ENCODE results near the gene SMIM23.
"Not testable (repeated sequence)": the region's sequence is repeated elsewhere in the genome, so short reads cannot be mapped to it uniquely, and the experiment has no call there.

SMIM23 gene

GRCh38 chr5:171757853-171758535 is 27.6 kb upstream of the SMIM23 start:
- no peaks in the 10 kb centered on the region for H3K36me3 Mint-ChIP-seq
- H3K27ac Mint-ChIP-seq, result no peak overlapping the region
- no peak for DNase-seq (ENCODE audit: low spot score in 2 of 2)
- H3K9me3 Mint-ChIP-seq, result peaks cover 3% of the 10 kb centered on the region
- H3K4me1 Mint-ChIP-seq, result no peaks in the 10 kb centered on the region
- H3K27me3 Mint-ChIP-seq, result peaks cover 3% of the 10 kb centered on the region
- no peak for ATAC-seq (ENCODE audit: low read depth)
- no peak overlapping the region for H3K4me3 Mint-ChIP-seq

- Mint-ChIP-seq H3K36me3 (no peaks in the 10 kb centered on the region), H3K27ac (no peak overlapping the region), H3K27me3 (peaks cover 9% of the 10 kb centered on the region), H3K9me3 (peaks cover 3% of the 10 kb centered on the region), H3K4me1 (no peaks in the 10 kb centered on the region), H3K4me3 (no peak overlapping the region)
- no peak for ATAC-seq (ENCODE audit: low read depth)
- no peak for DNase-seq (ENCODE audit: low spot score in 2 of 2)
Measured at GRCh38 chr5:171759777-171760176, 25.8 kb upstream of the SMIM23 start.

GRCh38 chr5:171762021-171762608 is 23.5 kb upstream of the SMIM23 start:
- H3K9me3 Mint-ChIP-seq, result peaks cover 9% of the 10 kb centered on the region
- no peaks in the 10 kb centered on the region for H3K4me1 Mint-ChIP-seq
- H3K27me3 Mint-ChIP-seq, result peaks cover 12% of the 10 kb centered on the region
- H3K4me3 Mint-ChIP-seq, result no peak overlapping the region
- DNase-seq (ENCODE audit: low spot score in 2 of 2) (no peak), ATAC-seq (ENCODE audit: low read depth) (no peak)
- peaks cover 2% of the 10 kb centered on the region for H3K36me3 Mint-ChIP-seq
- no peak overlapping the region for H3K27ac Mint-ChIP-seq

GRCh38 chr5:171762903-171763302 is 22.7 kb upstream of the SMIM23 start:
- H3K36me3 Mint-ChIP-seq, result peaks cover 2% of the 10 kb centered on the region
- ATAC-seq (ENCODE audit: low read depth) (no peak), DNase-seq (ENCODE audit: low spot score in 2 of 2) (no peak)
- peaks cover 11% of the 10 kb centered on the region for H3K9me3 Mint-ChIP-seq
- no peaks in the 10 kb centered on the region for H3K4me1 Mint-ChIP-seq
- H3K27ac Mint-ChIP-seq, result no peak overlapping the region
- H3K4me3 Mint-ChIP-seq, result no peak overlapping the region
- peaks cover 13% of the 10 kb centered on the region for H3K27me3 Mint-ChIP-seq

GRCh38 chr5:171764265-171764664 is 21.4 kb upstream of the SMIM23 start:
- DNase-seq (ENCODE audit: low spot score in 2 of 2) (no peak), ATAC-seq (ENCODE audit: low read depth) (no peak)
- Mint-ChIP-seq H3K27me3 (peaks cover 15% of the 10 kb centered on the region), H3K36me3 (peaks cover 2% of the 10 kb centered on the region), H3K27ac (no peak overlapping the region), H3K4me1 (no peaks in the 10 kb centered on the region), H3K9me3 (peaks cover 11% of the 10 kb centered on the region), H3K4me3 (no peak overlapping the region)

- peaks cover 18% of the 10 kb centered on the region for H3K27me3 Mint-ChIP-seq
- DNase-seq (ENCODE audit: low spot score in 2 of 2), result no peak
- H3K36me3 Mint-ChIP-seq, result peaks cover 2% of the 10 kb centered on the region
- peaks cover 8% of the 10 kb centered on the region for H3K9me3 Mint-ChIP-seq
- no peak overlapping the region for H3K27ac Mint-ChIP-seq
- no peak overlapping the region for H3K4me3 Mint-ChIP-seq
- no peak for ATAC-seq (ENCODE audit: low read depth)
- no peaks in the 10 kb centered on the region for H3K4me1 Mint-ChIP-seq
Measured at GRCh38 chr5:171766875-171767274, 18.7 kb upstream of the SMIM23 start.

- Mint-ChIP-seq H3K36me3 (peaks cover 2% of the 10 kb centered on the region), H3K4me1 (no peaks in the 10 kb centered on the region), H3K9me3 (peaks cover 8% of the 10 kb centered on the region), H3K27me3 (peaks cover 13% of the 10 kb centered on the region), H3K4me3 (no peak overlapping the region), H3K27ac (no peak overlapping the region)
- DNase-seq (ENCODE audit: low spot score in 2 of 2) (no peak), ATAC-seq (ENCODE audit: low read depth) (no peak)
Measured at GRCh38 chr5:171770153-171770552, 15.5 kb upstream of the SMIM23 start.

- DNase-seq (ENCODE audit: low spot score in 2 of 2), result no peak
- Mint-ChIP-seq H3K4me3 (no peak overlapping the region), H3K9me3 (peaks cover 3% of the 10 kb centered on the region), H3K36me3 (no peaks in the 10 kb centered on the region), H3K4me1 (no peaks in the 10 kb centered on the region), H3K27ac (no peak overlapping the region), H3K27me3 (peaks cover 10% of the 10 kb centered on the region)
- no peak for ATAC-seq (ENCODE audit: low read depth)
Measured at GRCh38 chr5:171771856-171772255, 13.8 kb upstream of the SMIM23 start.

- DNase-seq (ENCODE audit: low spot score in 2 of 2) (no peak), ATAC-seq (ENCODE audit: low read depth) (no peak)
- Mint-ChIP-seq H3K9me3 (no peaks in the 10 kb centered on the region), H3K4me1 (no peaks in the 10 kb centered on the region), H3K36me3 (no peaks in the 10 kb centered on the region), H3K4me3 (no peak overlapping the region), H3K27ac (no peak overlapping the region), H3K27me3 (peaks cover 10% of the 10 kb centered on the region)
Measured at GRCh38 chr5:171773106-171773505, 12.5 kb upstream of the SMIM23 start.

GRCh38 chr5:171774418-171774817 is 11.2 kb upstream of the SMIM23 start:
- H3K36me3 Mint-ChIP-seq, result no peaks in the 10 kb centered on the region
- H3K27me3 Mint-ChIP-seq, result peaks cover 11% of the 10 kb centered on the region
- no peak for ATAC-seq (ENCODE audit: low read depth)
- H3K9me3 Mint-ChIP-seq, result peaks cover 3% of the 10 kb centered on the region
- H3K4me1 Mint-ChIP-seq, result no peaks in the 10 kb centered on the region
- H3K4me3 Mint-ChIP-seq, result no peak overlapping the region
- DNase-seq (ENCODE audit: low spot score in 2 of 2), result no peak
- no peak overlapping the region for H3K27ac Mint-ChIP-seq

GRCh38 chr5:171776213-171776612 is 9.4 kb upstream of the SMIM23 start:
- Mint-ChIP-seq H3K9me3 (peaks cover 3% of the 10 kb centered on the region), H3K27me3 (peaks cover 10% of the 10 kb centered on the region), H3K27ac (no peak overlapping the region), H3K36me3 (no peaks in the 10 kb centered on the region), H3K4me3 (no peak overlapping the region), H3K4me1 (no peaks in the 10 kb centered on the region)
- no peak for DNase-seq (ENCODE audit: low spot score in 2 of 2)
- no peak for ATAC-seq (ENCODE audit: low read depth)

- DNase-seq (ENCODE audit: low spot score in 2 of 2) (no peak), ATAC-seq (ENCODE audit: low read depth) (no peak)
- no peak overlapping the region for H3K27ac Mint-ChIP-seq
- H3K4me3 Mint-ChIP-seq, result no peak overlapping the region
- H3K4me1 Mint-ChIP-seq, result no peaks in the 10 kb centered on the region
- peaks cover 3% of the 10 kb centered on the region for H3K9me3 Mint-ChIP-seq
- H3K36me3 Mint-ChIP-seq, result no peaks in the 10 kb centered on the region
- peaks cover 15% of the 10 kb centered on the region for H3K27me3 Mint-ChIP-seq
Measured at GRCh38 chr5:171776770-171777759, 8.6 kb upstream of the SMIM23 start.

- not testable (repeated sequence) for DNase-seq (ENCODE audit: low spot score in 2 of 2); H3K4me1 Mint-ChIP-seq; H3K9me3 Mint-ChIP-seq; H3K36me3 Mint-ChIP-seq; H3K4me3 Mint-ChIP-seq; ATAC-seq (ENCODE audit: low read depth); H3K27ac Mint-ChIP-seq
- H3K27me3 Mint-ChIP-seq, result peaks cover 14% of the 10 kb centered on the region
Measured at GRCh38 chr5:171781744-171782143, 3.9 kb upstream of the SMIM23 start.

- Mint-ChIP-seq H3K4me1 (no peaks in the 10 kb centered on the region), H3K27ac (no peak overlapping the region), H3K4me3 (no peak overlapping the region), H3K9me3 (peaks cover 3% of the 10 kb centered on the region), H3K27me3 (peaks cover 13% of the 10 kb centered on the region), H3K36me3 (no peaks in the 10 kb centered on the region)
- ATAC-seq (ENCODE audit: low read depth), result no peak
- DNase-seq (ENCODE audit: low spot score in 2 of 2), result no peak
Measured at GRCh38 chr5:171782332-171782966, 3.2 kb upstream of the SMIM23 start.
